ENCODE data around the gene BLOC1S3.
"Not testable (repeated sequence)": the region's sequence is repeated elsewhere in the genome, so short reads cannot be mapped to it uniquely, and the experiment has no call there.

Gene BLOC1S3

GRCh38 chr19:45186509-45187334 is 8.1 kb downstream of the BLOC1S3 start:
- no peak for DNase-seq

DNA sequence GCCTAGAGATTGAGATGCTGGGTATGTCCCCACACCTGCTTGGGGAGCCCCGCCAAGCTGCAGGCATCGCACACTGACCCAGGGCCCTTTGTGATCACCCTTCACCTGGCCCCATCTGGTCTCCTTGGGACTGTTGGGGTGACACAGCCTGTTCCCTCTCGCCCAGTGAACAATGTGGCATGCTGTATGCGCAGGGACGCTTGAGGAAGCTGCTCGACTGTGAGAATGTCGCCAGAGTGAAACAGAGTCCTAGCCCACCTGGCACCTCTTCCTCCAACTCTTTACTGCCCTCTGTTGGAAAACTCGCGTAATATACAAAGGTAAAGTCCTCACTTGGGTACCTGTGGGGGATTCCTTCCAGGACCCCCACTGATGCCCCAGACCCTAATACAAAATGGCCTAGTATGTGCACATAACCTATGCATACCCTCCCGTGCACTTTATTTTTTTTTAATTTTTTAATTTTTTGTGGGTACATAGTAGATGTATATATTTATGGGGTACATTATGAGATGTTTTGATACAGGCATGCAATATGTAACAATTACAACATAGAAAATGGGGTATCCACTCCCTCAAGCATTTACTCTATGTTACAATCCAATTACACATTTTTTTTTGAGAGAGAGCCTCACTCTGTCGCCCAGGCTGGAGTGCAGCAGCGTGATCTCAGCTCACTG is 9.0 kb downstream of the BLOC1S3 start:
- DNase-seq: no peak

DNA sequence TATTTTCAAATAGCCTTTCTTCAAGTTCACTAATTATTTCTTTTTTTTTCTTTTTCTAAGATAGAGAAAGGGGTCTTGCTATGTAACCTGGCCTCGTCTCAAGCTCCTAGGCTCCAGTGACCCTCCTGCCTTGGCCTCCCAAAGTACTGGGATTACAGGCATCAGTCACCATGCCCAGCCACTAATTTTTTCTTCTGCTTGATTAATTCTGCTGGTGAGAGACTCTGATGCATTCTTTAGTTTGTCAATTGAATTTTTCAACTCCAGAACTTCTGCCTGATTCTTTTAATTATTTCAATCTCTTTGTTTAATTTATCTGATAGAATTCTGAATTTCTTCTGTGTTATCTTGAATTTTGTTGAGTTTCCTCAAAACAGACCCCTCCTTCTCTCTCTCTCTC is 11.4 kb downstream of the BLOC1S3 start:
- no peak for DNase-seq

DNA sequence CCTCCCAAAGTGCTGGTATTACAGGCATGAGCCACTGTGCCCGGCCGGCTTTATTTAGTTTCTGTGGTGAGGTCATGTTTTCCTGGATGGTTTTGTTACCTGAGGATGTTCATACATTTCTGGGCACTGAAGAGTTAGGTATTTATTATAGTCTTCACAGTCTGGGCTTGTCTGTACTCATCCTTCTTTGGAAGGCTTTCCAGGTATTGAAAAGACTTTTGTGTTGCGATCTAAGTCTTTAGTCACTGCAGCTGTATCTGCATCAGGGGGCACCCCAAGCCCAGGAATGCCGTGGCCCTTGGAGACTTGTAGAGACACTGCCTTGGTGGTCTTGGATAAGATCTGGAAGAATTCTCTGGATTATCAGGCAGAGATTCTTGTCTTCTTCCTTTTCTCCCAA is 12.8 kb downstream of the BLOC1S3 start:
- no peak for DNase-seq

- DNase-seq: no peak
These were observed 17.2 kb downstream of the BLOC1S3 start for GRCh38 chr19:45195764-45196163.

DNA sequence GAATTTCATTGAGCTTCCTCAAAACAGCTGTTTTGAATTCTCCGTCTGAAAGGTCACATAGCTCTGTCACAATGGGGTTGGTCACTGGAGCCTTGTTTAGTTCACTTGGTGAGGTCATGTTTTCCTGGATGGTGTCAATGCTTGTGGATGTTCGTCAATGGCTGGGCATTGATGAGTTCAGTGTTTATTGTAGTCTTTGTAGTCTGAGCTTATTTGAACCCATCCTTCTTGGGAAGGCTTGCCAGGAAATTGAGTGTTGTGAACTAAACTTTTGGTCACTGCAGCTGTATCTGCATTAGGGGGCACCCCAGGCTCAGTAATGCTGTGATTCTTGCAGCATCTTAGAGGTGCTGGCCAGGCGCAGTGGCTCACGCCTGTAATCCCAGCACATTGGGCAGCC is 22.0 kb downstream of the BLOC1S3 start:
- no peak for DNase-seq

DNA sequence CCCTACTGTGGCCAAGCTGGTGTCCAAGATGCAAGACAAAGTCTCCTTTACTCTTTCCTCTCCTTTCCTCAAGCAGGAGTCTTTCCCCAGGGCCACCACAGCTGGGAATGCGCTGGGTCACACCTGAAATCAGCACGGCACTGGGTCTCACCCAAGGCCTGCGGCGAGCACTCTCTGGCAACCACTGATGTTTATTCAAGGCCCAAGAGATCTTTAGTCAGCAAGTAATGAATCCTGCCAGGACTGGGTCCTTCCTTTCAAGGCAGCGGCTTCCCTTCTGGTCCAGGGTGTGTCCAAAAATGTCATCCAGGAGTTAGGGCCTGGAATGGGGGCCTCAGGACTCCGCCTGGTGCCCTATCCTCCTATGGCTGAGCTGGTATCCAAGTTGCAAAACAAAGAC is 24.1 kb downstream of the BLOC1S3 start:
- no peak for DNase-seq

DNA sequence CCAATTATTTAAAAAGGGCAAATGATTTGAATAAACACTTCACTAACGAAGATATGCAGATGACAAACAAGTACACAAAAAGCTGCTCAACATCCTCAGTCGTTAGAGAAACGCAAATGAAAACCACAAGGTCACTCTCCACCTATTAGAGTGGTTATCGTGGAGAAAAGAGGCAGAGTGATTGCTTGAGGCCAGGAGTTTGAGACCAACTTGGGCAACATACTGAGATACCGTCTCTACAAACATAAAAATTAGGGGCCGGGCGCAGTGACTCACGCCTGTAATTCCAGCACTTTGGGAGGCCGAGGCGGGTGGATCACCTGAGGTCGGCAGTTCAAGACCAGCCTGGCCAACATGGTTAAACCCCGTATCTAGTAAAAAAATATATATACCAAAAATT is 27.2 kb downstream of the BLOC1S3 start:
- no peak for DNase-seq

DNA sequence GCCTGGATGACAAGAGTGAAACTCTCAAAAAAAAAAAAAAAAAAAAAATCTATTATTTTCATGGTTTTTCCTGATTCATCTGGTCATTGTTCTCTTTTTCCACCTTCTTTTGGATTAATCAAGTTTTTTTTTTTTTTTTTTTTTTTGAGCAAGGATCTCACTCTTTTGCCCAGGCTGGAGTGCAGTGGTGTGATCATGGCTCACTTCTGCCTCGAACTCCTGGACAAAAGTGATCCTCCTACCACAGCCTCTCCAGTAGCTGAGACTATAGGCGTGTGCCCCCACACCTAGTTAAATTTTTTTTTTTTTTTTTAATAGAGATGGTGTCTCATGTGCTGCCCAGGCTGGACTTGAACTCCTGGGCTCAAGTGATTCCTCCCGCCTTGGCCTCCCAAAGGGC is 27.7 kb downstream of the BLOC1S3 start:
- DNase-seq: no peak

DNA sequence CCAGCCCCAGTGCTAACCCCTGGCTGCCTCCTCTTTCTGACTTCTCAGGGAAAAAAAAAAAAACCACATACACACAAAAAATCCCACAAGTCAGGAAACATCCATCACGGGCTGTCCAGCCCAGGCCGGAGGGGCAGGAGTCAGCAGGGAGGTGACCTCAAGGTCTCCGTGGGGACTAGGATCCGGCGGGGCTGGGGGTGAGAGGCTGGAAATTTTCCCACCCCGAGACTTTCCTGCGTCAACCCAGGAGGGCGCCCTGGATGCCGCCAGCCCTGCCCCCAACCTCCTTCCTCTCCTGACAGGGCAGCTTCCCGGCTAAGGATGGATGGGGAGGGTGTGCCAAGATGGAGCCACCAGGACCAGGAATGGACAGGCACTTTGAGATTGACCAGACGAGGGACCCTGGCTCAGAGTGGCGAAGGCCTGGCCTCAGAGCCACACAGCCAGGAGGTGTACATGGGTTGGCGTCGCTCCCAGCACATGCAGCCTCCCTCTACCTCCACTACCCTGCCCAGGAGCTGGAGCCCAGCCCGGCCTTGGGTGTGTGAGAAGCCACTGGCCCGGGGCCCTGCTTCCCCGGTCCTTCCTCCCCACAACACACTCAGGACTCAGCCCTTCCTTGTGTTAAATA is 33.3 kb downstream of the BLOC1S3 start:
- no peak for DNase-seq

DNA sequence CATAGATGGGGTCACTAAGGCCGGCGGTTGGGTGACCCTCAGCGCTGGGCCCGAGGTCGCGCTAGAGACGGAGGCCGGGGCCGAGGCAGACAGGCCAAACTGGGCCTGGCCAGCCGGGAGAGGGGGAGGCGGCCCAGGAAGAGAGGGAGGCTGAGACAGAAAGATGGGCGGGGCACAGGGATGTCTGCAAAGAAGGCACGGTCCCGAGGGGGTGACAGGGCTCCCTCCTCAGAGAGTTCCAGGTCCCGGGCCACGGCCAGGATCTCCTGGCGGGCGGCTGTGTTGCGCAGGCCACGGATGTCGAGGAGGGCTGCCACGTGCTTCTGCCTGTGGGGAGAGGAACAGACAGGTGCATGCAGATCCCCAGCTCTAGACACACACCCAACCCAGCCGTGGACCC is 34.4 kb downstream of the BLOC1S3 start:
- DNase-seq: no peak

GRCh38 chr19:45215391-45216191 is 37.0 kb downstream of the BLOC1S3 start:
- DNase-seq: no peak

- DNase-seq: no peak
These were observed 38.1 kb downstream of the BLOC1S3 start for GRCh38 chr19:45216667-45217066.

- DNase-seq: no peak
These were observed 38.8 kb downstream of the BLOC1S3 start for GRCh38 chr19:45217193-45217956.

GRCh38 chr19:45217957-45218334 is 39.4 kb downstream of the BLOC1S3 start:
- DNase-seq: no peak

GRCh38 chr19:45218426-45218825 is 39.8 kb downstream of the BLOC1S3 start:
- no peak for DNase-seq

DNA sequence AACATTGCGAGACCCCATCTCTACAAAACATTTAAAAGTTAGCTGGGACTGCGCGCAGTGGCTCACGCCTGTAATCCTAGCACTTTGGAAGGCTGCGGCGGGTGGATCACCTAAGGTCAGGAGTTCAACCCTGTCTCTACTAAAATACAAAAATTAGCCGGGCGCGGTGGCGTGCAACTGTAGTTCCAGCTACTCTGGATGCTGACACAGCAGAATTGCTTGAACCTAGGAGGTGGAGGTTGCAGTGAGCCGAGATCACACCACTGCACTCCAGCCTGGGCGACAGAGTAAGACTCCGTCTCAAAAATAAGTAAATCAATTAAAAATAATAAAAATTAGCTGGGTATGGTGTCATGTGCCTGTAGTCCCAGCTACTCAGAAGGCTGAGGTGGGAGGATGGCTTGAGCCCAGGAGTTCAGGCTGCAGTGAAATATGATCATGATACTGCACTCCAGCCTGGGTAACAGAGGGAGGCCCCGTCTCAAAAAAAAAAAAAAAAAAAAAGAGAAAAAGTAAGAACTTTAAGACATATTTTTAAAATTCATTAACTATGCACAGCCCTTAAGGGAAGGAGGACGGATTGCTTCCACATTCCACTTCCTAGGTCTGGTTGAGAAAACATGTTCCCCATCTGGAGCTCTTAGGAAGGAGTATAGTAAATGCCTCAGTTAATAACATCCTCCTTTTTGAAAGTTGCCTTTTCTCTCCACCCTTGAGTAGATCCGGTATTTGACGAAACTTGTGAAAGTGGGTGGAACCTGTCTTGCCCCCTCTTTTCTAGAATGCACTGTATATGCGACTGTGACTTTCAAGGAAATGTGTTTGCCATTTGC is 40.5 kb downstream of the BLOC1S3 start:
- DNase-seq: no peak

DNA sequence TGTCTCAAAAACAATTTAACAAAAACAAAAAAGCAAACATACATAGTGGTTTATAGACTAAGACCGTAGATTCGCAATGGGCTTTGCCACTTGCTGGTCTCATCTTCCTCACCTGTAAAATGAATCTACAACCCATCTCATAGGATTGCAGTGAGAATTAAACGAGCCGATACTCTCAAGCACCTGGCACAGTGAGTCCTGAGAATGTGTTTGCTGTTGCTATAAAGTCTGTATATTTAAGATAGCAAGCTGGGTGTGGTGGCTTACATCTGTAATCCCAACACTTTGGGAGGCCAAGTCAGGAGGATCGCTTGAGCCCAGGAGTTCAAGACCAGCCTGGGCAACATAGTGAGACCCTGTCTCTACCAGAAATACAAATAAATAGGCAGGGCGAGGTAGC is 44.1 kb downstream of the BLOC1S3 start:
- no peak for DNase-seq

DNA sequence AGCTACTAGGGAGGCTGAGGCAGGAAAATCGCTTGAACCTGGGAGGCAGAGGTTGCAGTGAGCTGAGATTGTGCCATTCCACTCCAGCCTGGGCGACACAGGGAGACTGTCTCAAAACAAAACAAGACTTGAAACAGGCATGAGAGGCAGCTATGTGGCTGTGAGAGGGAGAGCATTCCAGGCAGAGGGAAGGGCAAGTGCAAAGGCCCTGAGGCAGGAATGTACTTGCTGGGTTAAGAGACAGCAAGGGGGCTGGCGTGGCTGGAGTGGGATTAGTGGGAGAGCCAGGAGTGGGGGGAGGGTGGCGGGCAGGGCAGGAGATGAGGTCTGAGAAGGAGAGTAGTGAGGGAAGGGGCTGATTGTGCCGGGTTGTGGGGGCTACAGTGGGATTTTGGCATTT is 45.3 kb downstream of the BLOC1S3 start:
- no peak for DNase-seq

DNA sequence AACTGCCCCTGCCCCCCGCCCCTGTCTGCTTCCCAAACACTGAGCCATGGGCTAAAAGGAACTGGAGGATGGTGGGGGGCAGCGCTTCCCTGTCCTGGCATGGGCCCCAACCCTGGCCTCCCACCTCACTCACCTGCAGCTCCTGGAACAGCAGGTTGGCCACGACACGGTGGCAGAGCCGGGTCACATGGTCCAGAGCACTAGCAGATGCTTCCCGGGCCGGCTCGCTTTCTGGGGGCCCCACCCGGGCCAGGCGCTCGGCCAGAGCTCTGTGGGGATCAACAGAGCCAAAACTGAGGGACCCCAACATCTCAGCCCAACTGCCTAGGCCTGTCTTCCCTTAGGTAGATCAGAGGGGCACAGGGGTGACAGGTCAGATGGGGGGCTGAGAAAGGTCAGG is 46.1 kb downstream of the BLOC1S3 start:
- no peak for DNase-seq

DNA sequence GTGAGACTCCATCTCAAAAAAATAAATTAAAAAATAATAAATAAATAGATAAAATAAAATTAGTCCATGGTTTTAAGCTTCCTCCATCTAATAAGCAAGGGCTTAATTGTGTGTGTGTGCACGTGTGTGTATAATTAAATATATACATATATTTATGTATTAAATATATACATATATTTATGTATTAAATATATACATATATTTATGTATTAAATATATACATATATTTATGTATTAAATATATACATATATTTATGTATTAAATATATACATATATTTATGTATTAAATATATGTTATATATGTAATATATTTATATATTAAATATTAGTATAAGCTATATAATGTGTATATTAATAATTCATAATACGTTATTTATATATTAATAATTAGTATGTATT is 50.5 kb downstream of the BLOC1S3 start:
- DNase-seq: not testable (repeated sequence)
